ENCODE measurements around the gene TAF11L8. TPM values are rescaled to one million over a fixed set of nuclear protein-coding genes. Genes with fewer than 3 reads are reported as not detected.

The TAF11L8 gene
- total RNA-seq, 1 experiment from 2014 or later: not detected

Other genes starting within 250 kb of the TAF11L8 start
- not detected in 2 replicates for gene TAF11L2, start 92.7 kb downstream of the TAF11L8 start, total RNA-seq (2014; rRNA removed; shearing (Covaris generic))
- not detected in 2 replicates for gene TAF11L3, start 72.6 kb downstream of the TAF11L8 start, total RNA-seq (2014; rRNA removed; shearing (Covaris generic))
- not detected in 2 replicates for gene TAF11L4, start 69.2 kb downstream of the TAF11L8 start, total RNA-seq (2014; rRNA removed; shearing (Covaris generic))
- not detected in 2 replicates for gene TAF11L5, start 65.7 kb downstream of the TAF11L8 start, total RNA-seq (2014; rRNA removed; shearing (Covaris generic))
- not detected in 2 replicates for gene TAF11L6, start 62.3 kb downstream of the TAF11L8 start, total RNA-seq (2014; rRNA removed; shearing (Covaris generic))
- gene TAF11L7, start 5.2 kb downstream of the TAF11L8 start, total RNA-seq (2014; rRNA removed; shearing (Covaris generic)): not detected in 2 replicates
- not detected in 2 replicates for gene TAF11L9, start 3.4 kb upstream of the TAF11L8 start, total RNA-seq (2014; rRNA removed; shearing (Covaris generic))
- gene TAF11L10, start 6.9 kb upstream of the TAF11L8 start, total RNA-seq (2014; rRNA removed; shearing (Covaris generic)): not detected in 2 replicates
- gene TAF11L11, start 13.2 kb upstream of the TAF11L8 start, total RNA-seq (2014; rRNA removed; shearing (Covaris generic)): not detected in 2 replicates
- gene TAF11L12, start 19.4 kb upstream of the TAF11L8 start, total RNA-seq (2014; rRNA removed; shearing (Covaris generic)): not detected in 2 replicates
- gene TAF11L13, start 41.1 kb upstream of the TAF11L8 start, total RNA-seq (2014; rRNA removed; shearing (Covaris generic)): not detected in 2 replicates
- gene TAF11L14, start 43.5 kb upstream of the TAF11L8 start, total RNA-seq (2014; rRNA removed; shearing (Covaris generic)): not detected in 2 replicates

Measured in SJSA1 (cell line).